COLO668 (cell line): ENCODE data around the gene NOP16.
"Not testable (repeated sequence)": the region's sequence is repeated elsewhere in the genome, so short reads cannot be mapped to it uniquely, and the experiment has no call there.

ENCODE experiments used
- DNase-seq: peaks from one replicate; lab custom pipeline; 2025; ENCODE audit not compliant: unreplicated experiment; lab: John Stamatoyannopoulos, UW

The NOP16 gene

GRCh38 chr5:176410486-176411180 lies 22.2 kb upstream of the NOP16 start:
- no peak for DNase-seq

GRCh38 chr5:176409765-176410164 lies 21.4 kb upstream of the NOP16 start:
- no peak for DNase-seq

DNA sequence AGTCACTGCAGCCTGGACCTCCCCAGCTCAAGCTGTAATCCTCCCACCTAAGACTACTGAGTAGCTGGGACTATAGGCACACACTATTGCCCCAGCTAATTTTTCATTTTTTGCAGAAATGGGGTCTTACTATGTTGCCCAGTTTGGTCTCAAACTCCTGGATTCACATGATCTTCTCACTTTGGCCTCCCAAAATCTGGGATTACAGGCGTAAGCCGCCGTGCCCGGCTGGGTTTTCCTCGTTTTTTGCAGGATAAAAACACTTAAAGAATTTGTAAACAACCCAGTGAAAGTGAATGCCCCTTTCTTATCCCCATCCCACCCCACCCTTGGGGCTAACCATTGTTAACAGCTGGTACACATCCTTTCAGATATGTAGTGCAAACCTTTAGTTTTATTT lies 20.2 kb upstream of the NOP16 start:
- no peak for DNase-seq

DNA sequence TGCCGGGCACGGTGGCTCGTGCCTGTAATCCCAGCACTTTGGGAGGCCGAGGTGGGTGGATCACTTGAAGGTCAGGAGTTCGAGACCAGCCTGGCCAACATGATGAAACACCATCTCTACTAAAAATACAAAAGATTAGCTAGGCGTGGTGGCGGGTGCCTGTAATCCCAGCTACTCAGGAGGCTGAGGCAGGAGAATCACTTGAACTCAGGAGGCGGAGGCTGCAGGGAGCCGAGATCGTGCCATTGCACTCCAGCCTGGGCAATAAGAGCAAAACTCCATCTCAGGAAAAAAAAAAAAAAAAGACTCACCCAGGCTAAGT lies 19.8 kb upstream of the NOP16 start:
- DNase-seq = not testable (repeated sequence)

DNA sequence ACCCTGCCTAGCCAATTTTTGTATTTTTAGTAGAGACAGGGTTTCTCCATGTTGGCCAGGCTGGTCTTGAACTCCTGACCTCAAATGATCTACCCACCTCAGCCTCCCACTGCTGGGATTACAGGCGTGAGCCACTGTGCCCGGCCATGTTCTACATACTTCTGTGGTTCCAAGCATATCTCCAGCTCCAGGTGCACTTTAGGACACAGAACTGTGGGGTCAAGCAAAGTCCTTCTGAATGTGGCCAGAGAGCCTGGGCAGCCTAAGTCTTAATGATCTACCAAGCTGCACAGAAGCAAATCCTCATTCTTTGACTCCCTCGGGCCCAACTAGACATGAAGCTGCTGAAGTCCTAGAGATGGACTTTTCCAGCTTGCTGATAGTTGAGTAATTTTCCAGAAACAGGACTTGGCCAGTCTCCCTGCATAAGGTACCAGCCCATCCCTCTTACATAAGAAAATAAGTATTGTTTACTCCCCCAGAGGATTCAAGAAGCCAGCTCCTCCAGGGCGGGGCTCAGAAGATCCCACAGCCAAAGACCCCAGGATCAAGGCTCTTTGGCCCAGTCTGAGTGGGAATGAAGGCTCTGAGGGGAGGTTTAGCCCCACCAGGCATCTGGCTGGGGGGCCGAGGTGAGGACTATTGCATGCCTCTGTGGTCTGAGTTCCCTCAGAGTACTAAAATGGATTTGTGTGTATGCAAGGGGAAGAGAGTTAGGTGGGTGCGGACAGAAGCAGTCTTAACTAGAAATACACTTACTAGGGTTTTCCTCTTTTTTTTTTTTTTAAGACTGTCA lies 19.3 kb upstream of the NOP16 start:
- no peak for DNase-seq

- DNase-seq = no peak
Measured at GRCh38 chr5:176406436-176407052, 18.1 kb upstream of the NOP16 start.

DNA sequence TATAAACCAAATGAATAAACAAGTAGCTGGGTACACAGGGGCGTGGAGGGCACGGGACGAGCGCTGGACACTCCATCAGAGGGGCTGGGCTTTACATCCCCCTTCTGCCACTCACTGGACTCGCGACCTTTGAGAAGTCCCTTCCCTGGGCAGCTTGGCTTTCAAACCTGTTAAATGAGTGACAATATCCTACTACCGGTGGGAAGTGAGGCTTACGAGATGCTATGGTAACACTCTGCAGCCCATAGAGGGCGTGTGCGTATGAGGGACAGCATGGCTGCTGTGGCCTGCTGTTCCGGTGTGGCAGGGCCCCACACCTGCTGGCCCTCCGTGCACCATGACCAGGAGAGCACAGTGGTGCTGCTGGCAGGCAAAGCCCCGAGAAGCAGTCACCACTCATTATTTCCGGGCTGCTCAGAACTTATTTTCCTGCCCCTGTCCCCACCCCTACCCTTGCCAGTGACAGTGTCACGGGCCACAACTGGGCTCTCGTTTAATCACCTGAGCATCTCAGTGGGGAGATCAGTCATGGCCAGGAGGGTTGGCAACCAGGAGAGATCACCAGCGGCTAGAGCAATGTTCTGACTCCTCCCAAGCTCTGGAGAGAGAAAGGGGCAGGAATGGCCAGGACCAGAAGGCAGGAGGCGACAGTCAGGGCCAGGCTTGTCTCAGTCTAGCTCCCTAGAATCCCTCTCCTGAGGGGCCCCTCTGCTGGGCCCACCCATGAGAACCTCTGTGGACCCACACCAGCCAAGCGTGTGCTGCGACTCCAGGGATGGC lies 17.4 kb upstream of the NOP16 start:
- DNase-seq = no peak

DNA sequence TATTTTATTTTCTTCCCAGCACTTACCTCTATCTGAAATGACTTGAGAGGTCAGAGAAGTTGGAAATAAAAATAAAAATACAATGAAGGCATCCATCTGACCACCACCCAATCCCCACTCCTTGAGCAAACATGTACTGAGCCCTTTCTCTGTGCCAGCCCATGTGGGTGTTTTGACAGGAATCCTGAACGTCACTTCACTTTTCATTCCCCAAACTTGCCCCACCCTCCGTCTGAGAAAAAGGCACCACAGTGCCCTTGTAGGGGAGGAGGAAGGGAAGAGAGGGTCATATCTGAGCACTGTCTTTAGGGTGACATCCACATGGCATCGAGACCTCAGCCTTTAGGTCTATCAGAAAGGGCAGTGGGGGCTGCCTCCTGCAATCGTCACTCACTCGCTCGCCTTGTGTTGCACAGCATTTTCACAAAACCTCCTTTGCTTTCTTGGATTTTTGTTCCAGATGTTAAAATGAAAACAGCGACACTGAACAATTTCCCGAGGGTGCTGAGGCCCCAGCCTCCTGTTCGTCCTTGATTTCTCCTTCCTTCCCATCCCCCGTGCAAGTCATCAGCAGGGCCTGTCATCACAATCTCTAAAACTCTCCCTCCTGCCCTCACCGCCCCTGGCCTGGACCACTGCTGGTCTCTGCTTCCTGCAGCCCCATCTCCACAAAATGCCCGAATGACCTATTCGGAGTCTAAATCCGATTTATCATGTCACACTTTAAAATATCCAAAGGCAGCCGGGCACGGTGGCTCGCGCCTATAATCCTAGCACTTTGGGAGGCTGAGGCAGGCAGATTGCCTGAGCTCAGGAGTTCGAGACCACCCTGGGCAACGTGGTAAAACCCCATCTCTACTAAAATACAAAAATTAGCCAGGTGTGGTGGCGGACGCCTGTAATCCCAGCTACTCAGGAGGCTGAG lies 13.1 kb upstream of the NOP16 start:
- DNase-seq = no peak

DNA sequence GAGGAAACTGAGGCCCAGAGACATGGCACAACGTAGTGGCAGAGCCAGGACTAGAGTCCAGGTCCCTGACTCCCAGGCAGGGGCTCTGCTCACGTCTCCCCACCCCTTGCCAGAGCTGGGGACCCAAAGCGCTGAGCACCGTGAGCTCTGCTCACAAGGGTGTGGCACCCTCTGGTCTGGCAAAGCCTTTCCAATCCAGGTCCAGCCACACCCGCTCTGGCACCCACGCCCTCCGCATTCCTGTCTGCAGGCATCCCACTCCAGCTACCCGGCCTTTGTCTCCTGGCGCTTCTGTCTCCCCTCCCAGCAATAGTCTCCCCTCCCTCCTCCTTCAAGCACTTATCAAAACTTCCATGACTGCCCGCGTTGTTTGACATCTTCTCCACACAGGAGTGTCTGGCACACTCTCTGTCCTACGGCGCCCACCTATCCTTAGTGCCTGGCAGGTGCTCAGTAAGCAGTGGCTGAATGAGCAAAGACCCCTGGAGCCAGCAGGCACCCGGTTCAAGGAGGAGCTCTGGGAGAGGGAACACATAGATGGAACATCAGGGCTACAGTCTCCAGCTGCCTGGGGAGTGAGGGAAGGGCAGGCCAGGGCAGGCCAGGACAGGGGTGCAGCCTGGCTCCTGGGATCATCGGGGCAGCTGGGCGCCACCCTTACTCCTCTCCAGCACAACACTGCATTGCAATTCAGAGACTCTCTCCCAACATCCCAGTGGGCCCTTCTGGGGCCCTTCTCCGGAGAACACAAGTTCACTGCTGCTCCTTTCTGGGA lies 12.2 kb upstream of the NOP16 start:
- DNase-seq = no peak

DNA sequence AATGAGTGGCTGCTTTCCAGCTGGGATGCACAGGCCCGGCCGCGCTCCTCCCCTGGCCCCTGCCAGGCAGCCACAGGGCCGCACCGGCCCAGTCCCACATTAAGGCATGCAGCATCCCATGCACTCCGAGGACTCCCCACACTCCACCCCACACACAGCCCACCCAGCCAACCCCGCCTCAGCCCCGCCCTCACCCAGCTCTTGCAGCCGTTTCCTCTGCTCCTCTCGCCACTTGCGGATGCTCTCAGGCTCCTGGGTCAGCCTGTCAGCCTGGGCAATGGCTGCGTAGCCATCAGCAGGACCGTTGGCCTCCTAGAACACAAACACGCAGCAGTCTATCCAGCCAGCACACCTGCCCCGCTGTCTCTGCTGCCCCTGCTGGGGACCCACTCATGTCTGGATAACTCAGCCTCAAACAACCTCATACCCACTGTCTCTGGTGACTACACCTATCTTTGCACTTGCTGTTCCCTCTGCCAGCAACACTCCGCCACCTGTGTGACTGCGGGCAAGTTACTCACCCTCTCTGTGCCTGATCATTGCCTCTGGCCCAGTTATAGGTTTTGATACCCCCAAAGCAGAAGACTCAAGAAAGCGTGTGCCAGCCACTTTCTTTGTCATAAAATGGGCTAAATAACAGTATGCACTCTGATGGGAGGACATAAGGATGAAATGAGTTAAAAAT lies 9.5 kb upstream of the NOP16 start:
- DNase-seq = no peak

- DNase-seq = no peak
Measured at GRCh38 chr5:176396330-176396729, 7.9 kb upstream of the NOP16 start.

DNA sequence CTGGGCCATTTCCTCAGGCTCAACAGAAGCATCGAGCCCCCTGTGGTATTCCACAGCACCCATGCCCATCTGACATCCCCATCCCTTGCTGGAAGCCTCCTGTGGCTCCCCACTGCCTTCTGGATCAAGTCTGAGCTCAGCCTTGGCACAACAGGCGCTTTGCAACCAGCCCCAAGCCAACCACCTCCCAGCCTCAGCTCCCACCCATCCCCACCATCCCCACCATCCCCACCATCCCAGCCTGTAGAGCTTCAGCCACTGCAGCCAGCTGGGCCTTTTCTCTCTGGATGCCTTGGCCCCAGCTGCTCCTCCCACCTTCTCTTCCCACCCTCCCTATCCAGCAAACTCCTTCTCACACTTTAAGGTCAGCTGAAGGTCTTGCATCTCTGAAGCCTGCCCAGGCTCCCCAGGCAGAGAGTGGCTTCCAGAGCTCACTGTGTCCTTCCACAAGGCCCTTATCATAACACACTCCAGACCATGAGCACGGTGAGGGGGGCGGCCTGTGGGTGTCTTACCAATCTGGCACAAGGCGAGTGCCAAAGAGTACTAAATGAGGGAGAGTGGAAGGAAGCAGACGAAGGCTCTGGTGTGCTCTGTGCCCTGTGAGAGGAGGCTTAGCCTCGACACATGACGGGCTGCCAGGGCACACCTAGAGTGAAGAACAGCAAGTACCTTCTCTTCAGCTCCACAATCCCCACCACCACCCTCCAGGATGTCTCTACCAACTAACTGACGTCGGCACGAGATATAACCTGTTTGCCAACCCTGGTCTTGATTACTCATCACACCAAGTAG lies 6.7 kb upstream of the NOP16 start:
- DNase-seq = no peak

DNA sequence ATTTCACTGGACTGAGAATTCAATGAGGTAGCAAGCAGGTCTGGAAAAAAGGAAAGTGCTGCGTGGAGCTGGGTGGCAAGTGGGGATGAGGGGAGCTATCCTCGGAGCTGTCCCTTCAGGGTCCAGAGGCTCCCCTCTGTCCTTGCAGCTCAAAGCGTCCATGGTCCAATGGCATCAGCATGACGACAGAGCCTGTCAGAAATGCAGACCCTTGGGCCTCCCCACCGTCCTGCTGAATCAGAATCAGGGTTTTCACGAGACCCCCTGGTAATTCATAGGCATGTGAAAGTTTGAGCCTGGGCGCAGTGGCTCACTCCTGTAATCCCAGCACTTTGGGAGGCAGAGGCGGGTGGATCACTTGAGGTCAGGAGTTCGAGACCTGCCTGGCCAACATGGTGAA lies 5.7 kb upstream of the NOP16 start:
- DNase-seq = no peak

GRCh38 chr5:176392526-176392925 lies 4.1 kb upstream of the NOP16 start:
- no peak for DNase-seq

DNA sequence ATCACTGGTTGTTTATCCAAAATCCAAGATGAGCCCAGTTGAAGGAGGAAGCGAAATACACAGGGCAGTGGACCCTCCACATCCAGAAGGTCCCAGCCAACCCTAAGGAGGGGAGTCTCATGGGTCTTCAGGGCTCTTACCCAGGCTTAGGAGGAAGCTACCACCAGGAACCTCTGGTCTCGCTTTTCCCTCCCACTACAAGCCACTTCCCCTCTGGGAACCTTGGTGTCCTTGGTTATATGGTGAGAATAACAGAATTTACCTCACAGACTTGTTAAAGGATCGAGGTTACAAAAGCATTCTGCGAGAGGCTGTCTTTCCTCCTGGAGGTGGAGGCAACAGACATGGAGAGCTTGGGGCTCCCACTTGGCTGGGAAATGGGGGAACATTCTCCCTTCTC lies 3.6 kb upstream of the NOP16 start:
- DNase-seq = no peak

DNA sequence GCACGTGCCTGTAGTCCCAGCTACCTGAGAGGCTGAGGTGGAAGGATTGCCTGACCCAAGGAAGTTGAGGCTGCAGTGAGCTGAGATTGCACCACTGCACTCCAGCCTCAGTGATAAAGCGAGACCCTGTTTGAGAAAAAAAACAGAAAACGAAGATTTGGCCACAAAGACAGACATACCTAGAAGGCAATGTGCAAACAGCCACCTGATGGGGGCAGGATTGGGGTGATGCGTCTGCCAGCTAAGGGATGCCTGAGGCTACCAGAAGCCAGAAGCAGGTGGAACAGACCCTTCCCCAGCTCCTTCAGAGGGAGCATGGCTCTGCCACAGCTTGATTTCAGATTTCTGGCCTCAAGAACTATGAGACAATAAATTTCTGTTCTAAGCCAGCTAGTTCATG lies 3.1 kb upstream of the NOP16 start:
- no peak for DNase-seq

- no peak for DNase-seq
Measured at GRCh38 chr5:176389135-176390123, 1.0 kb upstream of the NOP16 start.
